Endothelial cell of umbilical vein (primary cell): ENCODE results near the gene DDX3X. TPM values are rescaled to one million over a fixed set of nuclear protein-coding genes. Genes with fewer than 3 reads are reported as not detected.
A peak's percentile ranks its signal among the peaks of the same experiment; 100 is the strongest.

Source experiments
- BruUV-seq: library from RNA; stranded (reverse); fragments of 400-500 nt; replicated peaks from 2 replicates; lab custom pipeline; 2021; lab: Mats Ljungman, UMichigan
- CTCF ChIA-PET: fragments of 300-600, 350-600 bp; sonication (Branson Sonifier 250); formaldehyde crosslinking; loops from one replicate; lab custom pipeline; 2021; ENCODE audit warnings: antibody characterized with exemption, inconsistent platforms; lab: Charles Lee
- POLR2A ChIA-PET: fragments of 300-600, 350-600 bp; sonication (Branson Sonifier 250); formaldehyde crosslinking; loops from one replicate; lab custom pipeline; 2021; ENCODE audit warnings: antibody characterized with exemption, inconsistent platforms; lab: Charles Lee
- DNase-seq: peaks from one replicate; pipeline ENCODE4 v3.0.0-alpha.2; 2011; ENCODE audit warnings: low read depth, low spot score
- FAIRE-seq: peaks from 2 replicates; lab custom pipeline; 2011; peaks lifted over from hg19 to GRCh38; lab: Jason Lieb, UNC
- H2AFZ ChIP-seq: 2 replicates; pipeline ENCODE4 v1.6.0; 2012; ENCODE audit warnings: low read depth, low read length, control low read depth, inconsistent platforms
- H3K27ac ChIP-seq: 2 replicates; pipeline ENCODE4 v1.5.1; 2011; ENCODE audit warnings: low read depth, mild to moderate bottlenecking, control low read depth, low read length, moderate library complexity; ENCODE audit not compliant: insufficient read depth
- H3K27me3 ChIP-seq, 2 experiments: 2 replicates each; pipeline versions ENCODE4 v1.6.0 to v1.6.1; 2011; ENCODE audit warnings: low read length in 2 of 2, mixed read lengths in 1 of 2; ENCODE audit not compliant: control insufficient read depth in 2 of 2, insufficient read depth in 2 of 2
- H3K36me3 ChIP-seq, 2 experiments: 2 replicates in 1 of 2; 3 replicates in 1 of 2; pipeline ENCODE4 v1.5.1; 2011; ENCODE audit warnings: low read length in 2 of 2, mild to moderate bottlenecking in 1 of 2, moderate library complexity in 1 of 2; ENCODE audit not compliant: control insufficient read depth in 2 of 2, insufficient read depth in 2 of 2; ENCODE audit errors: extremely low read depth in 1 of 2
- H3K4me1 ChIP-seq: 3 replicates; pipeline ENCODE4 v1.5.1; 2011; ENCODE audit warnings: mild to moderate bottlenecking, low read length; ENCODE audit not compliant: control insufficient read depth, insufficient read depth; ENCODE audit errors: extremely low read depth
- H3K4me2 ChIP-seq: 2 replicates; pipeline ENCODE4 v1.6.1; 2011; ENCODE audit warnings: low read length, control low read depth, mixed read lengths; ENCODE audit not compliant: insufficient read depth
- H3K4me3 ChIP-seq, 3 experiments: fragments of 200-600 bp in 1 of 3; sonication (generic), shearing (Covaris generic) in 1 of 3; replicated peaks in 1 of 3; 2 replicates each; pipeline ENCODE4 v1.5.1; 2011 to 2016; ENCODE audit warnings: control low read depth in 3 of 3, low read length in 3 of 3, mild to moderate bottlenecking in 2 of 3, inconsistent platforms in 1 of 3, low read depth in 1 of 3, moderate library complexity in 1 of 3; ENCODE audit not compliant: insufficient read depth in 1 of 3
- H3K79me2 ChIP-seq: 2 replicates; pipeline ENCODE4 v1.6.0; 2012; ENCODE audit warnings: low read length, inconsistent platforms; ENCODE audit not compliant: control insufficient read depth, insufficient read depth
- H3K9ac ChIP-seq: replicated peaks from 2 replicates; pipeline ENCODE3; 2011; ENCODE audit warnings: low read length, control low read depth; ENCODE audit not compliant: insufficient read depth; ENCODE audit errors: extremely low read depth
- H3K9me1 ChIP-seq: replicated peaks from 3 replicates; pipeline ENCODE4 v1.6.0; 2011; ENCODE audit warnings: mild to moderate bottlenecking, low read length; ENCODE audit not compliant: control insufficient read depth, insufficient read depth; ENCODE audit errors: extremely low read depth
- H3K9me3 ChIP-seq: replicated peaks from 2 replicates; pipeline ENCODE4 v1.5.1; 2012; ENCODE audit warnings: low read length, inconsistent platforms; ENCODE audit not compliant: control insufficient read depth, insufficient read depth
- H4K20me1 ChIP-seq: replicated peaks from 2 replicates; pipeline ENCODE3; 2011; ENCODE audit warnings: mild to moderate bottlenecking, low read length; ENCODE audit not compliant: control insufficient read depth, insufficient read depth; ENCODE audit errors: extremely low read depth
- CTCF ChIP-seq, 2 donors: IDR thresholded peaks; 1 replicate in 1 of 2; 2 replicates in 1 of 2; pipeline ENCODE4 v1.5.1; 2011; ENCODE audit warnings: low read length in 2 of 2, mild to moderate bottlenecking in 2 of 2, moderate library complexity in 2 of 2, control low read depth in 1 of 2, inconsistent platforms in 1 of 2, low read depth in 1 of 2; ENCODE audit not compliant: insufficient read depth in 1 of 2; ENCODE audit errors: extremely low read depth in 1 of 2
- EZH2 ChIP-seq: IDR thresholded peaks from 2 replicates; pipeline ENCODE4 v1.6.1; 2012; ENCODE audit warnings: borderline replicate concordance, low read depth, mild to moderate bottlenecking, moderate library complexity, low read length, inconsistent platforms; ENCODE audit not compliant: severe bottlenecking
- FOS ChIP-seq: IDR thresholded peaks from 2 replicates; pipeline ENCODE4 v1.6.1; 2011; ENCODE audit warnings: mild to moderate bottlenecking, low read length, moderate library complexity, borderline replicate concordance; ENCODE audit not compliant: insufficient read depth
- GATA2 ChIP-seq: IDR thresholded peaks from 2 replicates; pipeline ENCODE4 v1.7.0; 2011; ENCODE audit warnings: low read depth, mild to moderate bottlenecking, moderate library complexity, mixed read lengths, low read length; ENCODE audit not compliant: insufficient read length, insufficient read depth
- JUN ChIP-seq: IDR thresholded peaks from 2 replicates; pipeline ENCODE4 v1.6.1; 2011; ENCODE audit warnings: borderline replicate concordance, low read depth; ENCODE audit not compliant: insufficient read length, insufficient read depth
- MAX ChIP-seq: IDR thresholded peaks from 2 replicates; pipeline ENCODE4 v1.6.1; 2011; ENCODE audit not compliant: insufficient read depth, insufficient read length
- MYC ChIP-seq: IDR thresholded peaks from one replicate; pipeline ENCODE4 v1.6.1; 2011; ENCODE audit warnings: mild to moderate bottlenecking, low read depth, low read length
- POLR2A ChIP-seq: IDR thresholded peaks from 2 replicates; pipeline ENCODE4 v1.6.1; 2012; ENCODE audit warnings: low read depth, mild to moderate bottlenecking, control low read depth, low read length
- POLR2AphosphoS5 ChIP-seq: IDR thresholded peaks from 2 replicates; pipeline ENCODE4 v1.6.1; 2012; ENCODE audit warnings: low read depth, mild to moderate bottlenecking, control low read depth, low read length, moderate library complexity; ENCODE audit not compliant: insufficient read depth
- dilution Hi-C: fragments of 300-500 bp; cut with MboI; formaldehyde crosslinking; loops from one replicate; pipeline ENCODE4 v1.15.0; 2019; ENCODE audit warnings: low sequenced_read_pairs; ENCODE audit not compliant: extremely low pct_ligation_motif_present
- intact Hi-C: fragments of 100-400 bp; cut with micrococcal nuclease; formaldehyde crosslinking; loops from one replicate; pipeline ENCODE4 v1.10.0; 2022
- polyA plus RNA-seq, 4 experiments: library from polyadenylated mRNA; depleted of rRNA in 3 of 4; stranded (reverse) in 3 of 4; unstranded in 1 of 4; fragments of >200 nt; gene quantifications; 2 replicates each; pipeline versions ENCODE4 v1.2.1 to v1.2.3, GENCODE V29; 2011 to 2012; ENCODE audit warnings: missing spikeins in 1 of 4
- total RNA-seq: library from RNA; stranded (reverse); gene quantifications from 2 replicates; pipeline ENCODE4 v1.2.3, GENCODE V29; 2021

DDX3X gene
- total and polyA plus RNA-seq, 2 donors (not counting 3 experiments of a cell fraction or from before 2014, with no cell fraction given), result 48.5 to 300 TPM

- ChIA-PET POLR2A (no interaction called here), CTCF (no interaction called here)
- no peak overlapping the region for H3K4me2 ChIP-seq
- intact Hi-C loops, result no loop called here
- no peak overlapping the region for H3K4me3 ChIP-seq
- dilution Hi-C loops, result no loop called here
- no peak for DNase-seq
- H3K9me3 ChIP-seq, result no peaks in the 10 kb centered on the region
- no peaks in the 10 kb centered on the region for H3K4me1 ChIP-seq
- no peaks in the 10 kb centered on the region for H3K9me1 ChIP-seq
- no peaks in the 10 kb centered on the region for H3K79me2 ChIP-seq
- H3K27me3 ChIP-seq, result no peaks in the 10 kb centered on the region
- FAIRE-seq, result no peak
- no peak overlapping the region for H2AFZ ChIP-seq
- H4K20me1 ChIP-seq, result no peaks in the 10 kb centered on the region
- H3K27ac ChIP-seq, result no peak overlapping the region
- no peak overlapping the region for H3K9ac ChIP-seq
- H3K36me3 ChIP-seq, result no peaks in the 10 kb centered on the region
- TF ChIP-seq CTCF (IDR thresholded peaks at IDR 0.05; ENCODE audit: extremely low read depth in 1 of 2, insufficient read depth in 1 of 2, low read depth in 1 of 2, low read length in 2 of 2) (no peak), FOS (no peak), JUN (no peak), POLR2A (no peak)
- BruUV-seq, result no TSS peak
Measured at GRCh38 chrX:41320393-41320792, 13.6 kb upstream of the DDX3X start.

- intact Hi-C loops, result no loop called here
- Histone ChIP-seq H3K27me3 (no peaks in the 10 kb centered on the region), H4K20me1 (no peaks in the 10 kb centered on the region), H3K9ac (no peak overlapping the region), H2AFZ (peak overlapping the region; percentile 51), H3K79me2 (no peaks in the 10 kb centered on the region), H3K9me3 (no peaks in the 10 kb centered on the region), H3K36me3 (no peaks in the 10 kb centered on the region), H3K4me2 (no peak overlapping the region), H3K4me1 (no peaks in the 10 kb centered on the region), H3K4me3 (no peak overlapping the region), H3K27ac (no peak overlapping the region), H3K9me1 (no peaks in the 10 kb centered on the region)
- BruUV-seq, result no TSS peak
- TF ChIP-seq POLR2A (no peak), MAX (no peak), EZH2 (no peak), MYC (no peak), GATA2 (no peak), FOS (no peak), POLR2AphosphoS5 (no peak), CTCF (IDR thresholded peaks at IDR 0.05; ENCODE audit: extremely low read depth in 1 of 2, insufficient read depth in 1 of 2, low read depth in 1 of 2, low read length in 2 of 2) (no peak), JUN (no peak)
- DNase-seq (no peak), FAIRE-seq (no peak)
- POLR2A ChIA-PET, result no interaction called here
- CTCF ChIA-PET, result no interaction called here
- dilution Hi-C loops, result no loop called here
Measured at GRCh38 chrX:41322821-41323603, 10.9 kb upstream of the DDX3X start.
